ENCODE data around the gene MEGF11.

DNA sequence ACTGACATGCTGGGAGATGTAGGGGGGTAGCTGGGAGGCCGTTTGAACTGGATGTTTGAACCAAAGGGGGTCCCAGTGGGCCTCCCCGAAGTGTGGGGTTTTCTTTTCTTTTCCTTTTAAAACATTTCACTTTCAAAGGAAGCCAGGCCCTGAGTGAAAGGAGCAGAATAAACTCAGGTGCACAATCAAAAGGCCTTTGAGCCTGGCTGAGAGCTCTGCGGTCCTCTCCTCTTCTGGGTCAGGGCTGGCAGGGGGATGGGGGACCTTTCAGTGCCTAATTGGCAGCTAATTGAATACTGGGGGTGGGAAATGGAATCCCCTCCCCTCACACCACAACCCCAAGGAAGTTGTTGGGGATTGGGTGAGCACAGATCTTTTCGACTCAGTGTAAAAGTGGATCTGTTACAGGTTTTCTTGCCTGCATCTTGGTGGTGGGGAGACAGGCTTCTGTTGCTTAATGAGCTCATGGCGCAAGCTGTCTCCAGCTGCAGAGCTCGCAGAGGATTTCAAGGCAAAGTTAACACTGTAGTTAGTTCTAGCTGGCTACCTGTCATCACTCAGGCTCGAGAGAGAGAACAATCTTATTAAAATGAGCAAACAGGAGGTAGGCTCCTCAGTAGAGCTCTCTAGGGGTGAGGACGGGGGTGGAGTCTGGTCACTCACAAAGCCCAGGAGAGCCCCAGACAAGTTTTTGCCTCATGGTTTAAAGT, 251.7 kb downstream of the MEGF11 start:
- TF ChIP-seq, protein P1, sequence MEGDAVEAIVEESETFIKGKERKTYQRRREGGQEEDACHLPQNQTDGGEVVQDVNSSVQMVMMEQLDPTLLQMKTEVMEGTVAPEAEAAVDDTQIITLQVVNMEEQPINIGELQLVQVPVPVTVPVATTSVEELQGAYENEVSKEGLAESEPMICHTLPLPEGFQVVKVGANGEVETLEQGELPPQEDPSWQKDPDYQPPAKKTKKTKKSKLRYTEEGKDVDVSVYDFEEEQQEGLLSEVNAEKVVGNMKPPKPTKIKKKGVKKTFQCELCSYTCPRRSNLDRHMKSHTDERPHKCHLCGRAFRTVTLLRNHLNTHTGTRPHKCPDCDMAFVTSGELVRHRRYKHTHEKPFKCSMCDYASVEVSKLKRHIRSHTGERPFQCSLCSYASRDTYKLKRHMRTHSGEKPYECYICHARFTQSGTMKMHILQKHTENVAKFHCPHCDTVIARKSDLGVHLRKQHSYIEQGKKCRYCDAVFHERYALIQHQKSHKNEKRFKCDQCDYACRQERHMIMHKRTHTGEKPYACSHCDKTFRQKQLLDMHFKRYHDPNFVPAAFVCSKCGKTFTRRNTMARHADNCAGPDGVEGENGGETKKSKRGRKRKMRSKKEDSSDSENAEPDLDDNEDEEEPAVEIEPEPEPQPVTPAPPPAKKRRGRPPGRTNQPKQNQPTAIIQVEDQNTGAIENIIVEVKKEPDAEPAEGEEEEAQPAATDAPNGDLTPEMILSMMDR (IDR thresholded peaks at IDR 0.05 in 8 of 11, conservative IDR thresholded peaks at IDR 0.05 in 3 of 11) = no peak
- TF ChIP-seq POLR2A (IDR thresholded peaks at IDR 0.05) = no peak
- TF ChIP-seq POLR2AphosphoS5 (IDR thresholded peaks at IDR 0.05) = no peak
